ENCODE data around the gene DPP6. TPM values are rescaled to one million over a fixed set of nuclear protein-coding genes. Genes with fewer than 3 reads are reported as not detected.

The DPP6 gene
- total RNA-seq, 1 experiment from 2014 or later = not detected

DNA sequence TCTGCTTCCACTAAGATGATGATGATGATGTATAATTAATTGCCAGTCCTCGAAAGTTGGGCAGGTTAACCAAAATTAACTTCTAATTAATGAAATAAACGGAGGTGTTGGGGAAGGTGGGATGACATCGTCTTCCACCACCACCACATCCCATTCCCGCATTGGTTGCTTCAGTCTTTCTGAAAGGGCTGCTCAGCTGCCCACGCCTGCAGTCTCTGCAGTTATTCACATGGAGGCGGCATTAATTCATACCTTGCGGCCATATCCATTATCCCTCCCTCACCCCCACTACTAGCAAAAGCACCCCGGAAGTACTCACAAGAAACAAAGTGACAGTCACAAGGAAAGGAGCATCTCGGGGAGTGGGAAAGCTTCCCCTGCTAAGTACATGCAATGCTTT lies 387.9 kb downstream of the DPP6 start:
- no peaks in the 10 kb centered on the region for H3K9me3 ChIP-seq (ENCODE audit: low read length)
- no peak for TF ChIP-seq EZH2phosphoT487 (IDR thresholded peaks at IDR 0.05; ENCODE audit: borderline replicate concordance, low read length)
- TF ChIP-seq EZH2 (IDR thresholded peaks at IDR 0.05; ENCODE audit: low read length, unreplicated experiment) = no peak
- TF ChIP-seq, protein P1, sequence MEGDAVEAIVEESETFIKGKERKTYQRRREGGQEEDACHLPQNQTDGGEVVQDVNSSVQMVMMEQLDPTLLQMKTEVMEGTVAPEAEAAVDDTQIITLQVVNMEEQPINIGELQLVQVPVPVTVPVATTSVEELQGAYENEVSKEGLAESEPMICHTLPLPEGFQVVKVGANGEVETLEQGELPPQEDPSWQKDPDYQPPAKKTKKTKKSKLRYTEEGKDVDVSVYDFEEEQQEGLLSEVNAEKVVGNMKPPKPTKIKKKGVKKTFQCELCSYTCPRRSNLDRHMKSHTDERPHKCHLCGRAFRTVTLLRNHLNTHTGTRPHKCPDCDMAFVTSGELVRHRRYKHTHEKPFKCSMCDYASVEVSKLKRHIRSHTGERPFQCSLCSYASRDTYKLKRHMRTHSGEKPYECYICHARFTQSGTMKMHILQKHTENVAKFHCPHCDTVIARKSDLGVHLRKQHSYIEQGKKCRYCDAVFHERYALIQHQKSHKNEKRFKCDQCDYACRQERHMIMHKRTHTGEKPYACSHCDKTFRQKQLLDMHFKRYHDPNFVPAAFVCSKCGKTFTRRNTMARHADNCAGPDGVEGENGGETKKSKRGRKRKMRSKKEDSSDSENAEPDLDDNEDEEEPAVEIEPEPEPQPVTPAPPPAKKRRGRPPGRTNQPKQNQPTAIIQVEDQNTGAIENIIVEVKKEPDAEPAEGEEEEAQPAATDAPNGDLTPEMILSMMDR (conservative IDR thresholded peaks at IDR 0.05; ENCODE audit: low read depth, low read length) = no peak
- H4K20me1 ChIP-seq (ENCODE audit: low read length) = no peaks in the 10 kb centered on the region
- no peaks in the 10 kb centered on the region for H3K4me1 ChIP-seq (ENCODE audit: insufficient read depth, low read length)
- no TSS peak for BruUV-seq (replicated peaks)
- no peaks in the 10 kb centered on the region for H3K36me3 ChIP-seq (ENCODE audit: low read depth, low read length)
- H3K27me3 ChIP-seq (ENCODE audit: low read length) = no peaks in the 10 kb centered on the region
- H3F3A ChIP-seq (ENCODE audit: low read length, unreplicated experiment) = no peaks in the 10 kb centered on the region
- intact Hi-C loops (cut with micrococcal nuclease) = no loop called here
- no peak overlapping the region for H3K4me3 ChIP-seq (ENCODE audit: low read length)
- H2AFZ ChIP-seq (ENCODE audit: low read length) = no peak overlapping the region
- CTCF ChIA-PET = no interaction called here
- no peaks in the 10 kb centered on the region for H3K9me2 ChIP-seq (replicated peaks; ENCODE audit: low read length)
- H3K79me2 ChIP-seq (ENCODE audit: low read length) = no peaks in the 10 kb centered on the region
- no peak overlapping the region for H3K4me2 ChIP-seq (ENCODE audit: low read length)
- H3K27ac ChIP-seq (ENCODE audit: low read length) = no peak overlapping the region
- no peak overlapping the region for H3K9ac ChIP-seq (ENCODE audit: low read length)
- ATAC-seq (no peak), DNase-seq (no peak)
- POLR2A ChIA-PET (ENCODE audit: unreplicated experiment) = no interaction called here

DNA sequence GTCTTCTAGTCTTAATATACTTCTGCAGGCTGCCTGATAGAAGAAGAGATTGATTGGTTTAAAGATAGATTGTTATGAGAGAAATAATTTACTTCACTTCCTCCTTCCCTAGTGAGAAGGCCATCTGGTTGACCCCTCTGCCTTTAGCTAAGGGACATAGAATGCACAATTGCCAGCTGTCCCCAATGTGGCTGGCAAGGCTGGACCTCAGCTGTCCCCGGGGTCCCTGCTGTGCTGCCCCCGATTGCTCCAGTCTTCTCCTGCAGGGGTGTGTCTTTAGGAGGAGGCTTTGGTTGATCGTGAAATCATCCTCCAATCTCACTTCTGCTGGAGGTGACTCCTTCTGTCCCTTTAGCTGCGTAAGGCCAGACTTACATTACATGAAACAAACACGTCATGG lies 388.5 kb downstream of the DPP6 start:
- TF ChIP-seq, protein P1 (conservative IDR thresholded peaks at IDR 0.05; ENCODE audit: low read depth, low read length) = no peak
- TF ChIP-seq EZH2 (IDR thresholded peaks at IDR 0.05; ENCODE audit: low read length, unreplicated experiment) (no peak), EZH2phosphoT487 (IDR thresholded peaks at IDR 0.05; ENCODE audit: borderline replicate concordance, low read length) (no peak)
- Histone ChIP-seq H3K9me3 (ENCODE audit: low read length) (peaks cover 1% of the 10 kb centered on the region; the same call in 1 of the 2 replicates), H3K27me3 (ENCODE audit: low read length) (no peaks in the 10 kb centered on the region), H3K4me2 (ENCODE audit: low read length) (no peak overlapping the region), H3K4me3 (ENCODE audit: low read length) (no peak overlapping the region), H3K27ac (ENCODE audit: low read length) (no peak overlapping the region), H3K9me2 (replicated peaks; ENCODE audit: low read length) (no peaks in the 10 kb centered on the region), H3K9ac (ENCODE audit: low read length) (no peak overlapping the region), H3K4me1 (ENCODE audit: insufficient read depth, low read length) (no peaks in the 10 kb centered on the region), H4K20me1 (ENCODE audit: low read length) (no peaks in the 10 kb centered on the region), H3K36me3 (ENCODE audit: low read depth, low read length) (no peaks in the 10 kb centered on the region), H3F3A (ENCODE audit: low read length, unreplicated experiment) (no peaks in the 10 kb centered on the region), H3K79me2 (ENCODE audit: low read length) (no peaks in the 10 kb centered on the region), H2AFZ (ENCODE audit: low read length) (no peak overlapping the region)
- ATAC-seq (no peak), DNase-seq (no peak)
- ChIA-PET POLR2A (ENCODE audit: unreplicated experiment) (no interaction called here), CTCF (no interaction called here)
- no TSS peak for BruUV-seq (replicated peaks)
- intact Hi-C loops (cut with micrococcal nuclease) = no loop called here

DNA sequence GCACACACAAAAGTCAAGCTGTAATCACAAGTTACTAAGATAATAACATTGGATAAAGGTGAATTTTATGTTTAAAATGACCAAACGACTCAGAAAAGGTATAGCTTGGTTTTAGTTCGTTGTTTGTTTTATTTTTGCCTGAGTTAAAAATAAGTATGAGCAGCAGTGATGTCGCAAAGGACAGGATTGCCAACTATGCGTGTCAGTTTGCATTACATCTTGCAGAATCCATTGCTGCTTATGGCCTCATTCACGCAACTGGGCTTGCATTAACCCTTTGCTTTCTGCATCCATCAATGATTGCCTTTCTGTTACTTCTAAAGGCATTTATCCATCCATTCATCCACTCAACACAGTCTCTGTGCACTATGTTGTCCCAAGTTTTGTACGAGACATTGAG lies 389.6 kb downstream of the DPP6 start:
- DNase-seq (no peak), ATAC-seq (no peak)
- H3K9me2 ChIP-seq (replicated peaks; ENCODE audit: low read length) = no peaks in the 10 kb centered on the region
- peaks cover 9% of the 10 kb centered on the region for H3K9me3 ChIP-seq (ENCODE audit: low read length)
- H3K4me2 ChIP-seq (ENCODE audit: low read length) = no peak overlapping the region
- BruUV-seq (replicated peaks) = no TSS peak
- intact Hi-C loops (cut with micrococcal nuclease) = no loop called here
- H3K4me3 ChIP-seq (ENCODE audit: low read length) = no peak overlapping the region
- TF ChIP-seq, protein P1 (conservative IDR thresholded peaks at IDR 0.05; ENCODE audit: low read depth, low read length) = no peak
- TF ChIP-seq EZH2 (IDR thresholded peaks at IDR 0.05; ENCODE audit: low read length, unreplicated experiment) (no peak), EZH2phosphoT487 (IDR thresholded peaks at IDR 0.05; ENCODE audit: borderline replicate concordance, low read length) (no peak)
- H3K4me1 ChIP-seq (ENCODE audit: insufficient read depth, low read length) = no peaks in the 10 kb centered on the region
- no peak overlapping the region for H3K27ac ChIP-seq (ENCODE audit: low read length)
- no peaks in the 10 kb centered on the region for H3F3A ChIP-seq (ENCODE audit: low read length, unreplicated experiment)
- no peaks in the 10 kb centered on the region for H3K36me3 ChIP-seq (ENCODE audit: low read depth, low read length)
- ChIA-PET CTCF (no interaction called here), POLR2A (ENCODE audit: unreplicated experiment) (no interaction called here)
- no peaks in the 10 kb centered on the region for H4K20me1 ChIP-seq (ENCODE audit: low read length)
- H3K9ac ChIP-seq (ENCODE audit: low read length) = no peak overlapping the region
- no peaks in the 10 kb centered on the region for H3K27me3 ChIP-seq (ENCODE audit: low read length)
- H2AFZ ChIP-seq (ENCODE audit: low read length) = no peak overlapping the region
- no peaks in the 10 kb centered on the region for H3K79me2 ChIP-seq (ENCODE audit: low read length)
